ENCODE results near the gene PGPEP1. TPM values are rescaled to one million over a fixed set of nuclear protein-coding genes. Genes with fewer than 3 reads are reported as not detected.

Gene PGPEP1, protein sequence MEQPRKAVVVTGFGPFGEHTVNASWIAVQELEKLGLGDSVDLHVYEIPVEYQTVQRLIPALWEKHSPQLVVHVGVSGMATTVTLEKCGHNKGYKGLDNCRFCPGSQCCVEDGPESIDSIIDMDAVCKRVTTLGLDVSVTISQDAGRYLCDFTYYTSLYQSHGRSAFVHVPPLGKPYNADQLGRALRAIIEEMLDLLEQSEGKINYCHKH
- 10 to 100 TPM in 9 of 12 donors, 1 to 10 TPM in 3; 8.5 to 77.8 (median 13.2) TPM for polyA plus RNA-seq (ENCODE audit: insufficient read length in 12 of 12)
- long read RNA-seq, donor 1, full-length matches to known transcripts, result 6 of 6 reads
- long read RNA-seq, donor 1, partial matches to known transcripts, result 0 of 6 reads
- long read RNA-seq, donor 1, other reads (novel, unspliced or antisense), result 0 of 6 reads
- long read RNA-seq, donor 2, full-length matches to known transcripts, result 1 of 1 reads
- long read RNA-seq, donor 2, partial matches to known transcripts, result 0 of 1 reads
- long read RNA-seq, donor 2, other reads (novel, unspliced or antisense), result 0 of 1 reads
- long read RNA-seq, donor 3, result 0 reads
- long read RNA-seq, donor 4, result 0 reads
- long read RNA-seq, donor 5, partial matches to known transcripts, result 0 of 13 reads
- long read RNA-seq, donor 5, other reads (novel, unspliced or antisense), result 12 of 13 reads
- long read RNA-seq, donor 6, full-length matches to known transcripts, result 3 of 3 reads
- long read RNA-seq, donor 6, partial matches to known transcripts, result 0 of 3 reads
- long read RNA-seq, donor 6, other reads (novel, unspliced or antisense), result 0 of 3 reads
- long read RNA-seq, donor 7, result 0 reads
- long read RNA-seq, donor 8, partial matches to known transcripts, result 0 of 7 reads
- long read RNA-seq, donor 8, other reads (novel, unspliced or antisense), result 5 of 7 reads
- long read RNA-seq, donor 9, partial matches to known transcripts, result 0 of 2 reads
- long read RNA-seq, donor 9, other reads (novel, unspliced or antisense), result 0 of 2 reads
- long read RNA-seq, donor 10, full-length matches to known transcripts, result 3 of 3 reads
- long read RNA-seq, donor 10, partial matches to known transcripts, result 0 of 3 reads
- long read RNA-seq, donor 10, other reads (novel, unspliced or antisense), result 0 of 3 reads
- long read RNA-seq, donor 11, result 0 reads

DNA sequence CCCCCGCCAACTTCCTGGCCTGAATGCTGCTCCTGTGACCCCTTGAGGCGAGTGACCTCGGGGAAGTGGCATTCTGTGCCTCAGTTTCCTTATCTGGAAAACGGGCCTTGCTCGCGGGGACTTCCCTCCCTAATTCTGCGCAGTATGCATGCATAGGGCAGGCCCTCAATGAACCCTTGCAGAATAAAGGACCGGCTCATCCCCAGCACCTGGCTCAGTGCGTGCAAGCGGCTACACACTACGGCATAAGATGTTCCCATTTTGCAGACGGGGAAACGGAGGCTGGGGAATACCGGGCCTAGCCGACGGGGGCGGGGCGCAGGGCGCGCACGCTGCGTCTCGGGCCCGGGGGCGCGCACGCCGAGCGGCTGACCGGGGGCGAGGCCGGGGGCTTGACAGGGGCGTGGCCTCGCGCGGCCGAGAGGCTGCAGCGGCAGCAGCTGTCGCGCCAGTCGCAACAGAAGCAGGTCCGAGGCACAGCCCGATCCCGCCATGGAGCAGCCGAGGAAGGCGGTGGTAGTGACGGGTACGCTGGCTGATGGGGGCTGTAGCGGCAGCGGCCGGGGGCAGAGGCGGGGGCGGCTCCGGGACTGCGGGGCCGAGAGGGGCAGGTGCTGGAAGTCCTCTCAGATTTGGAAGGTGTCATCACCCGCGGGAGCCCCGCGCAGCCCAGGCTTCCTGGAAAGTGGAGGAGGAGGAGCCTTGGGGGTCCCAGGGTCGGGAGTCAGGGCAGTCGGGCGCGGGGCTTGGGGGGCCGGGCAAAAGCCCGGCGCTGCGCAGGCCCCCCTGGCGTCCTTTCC lies at the start of gene PGPEP1:
TSS of gene PGPEP1 (plus strand) at position 409 of the 800 bp plus-strand sequence. CDS start at position 493, 84 bp downstream.
- peak; percentile 56 for DNase-seq

DNA sequence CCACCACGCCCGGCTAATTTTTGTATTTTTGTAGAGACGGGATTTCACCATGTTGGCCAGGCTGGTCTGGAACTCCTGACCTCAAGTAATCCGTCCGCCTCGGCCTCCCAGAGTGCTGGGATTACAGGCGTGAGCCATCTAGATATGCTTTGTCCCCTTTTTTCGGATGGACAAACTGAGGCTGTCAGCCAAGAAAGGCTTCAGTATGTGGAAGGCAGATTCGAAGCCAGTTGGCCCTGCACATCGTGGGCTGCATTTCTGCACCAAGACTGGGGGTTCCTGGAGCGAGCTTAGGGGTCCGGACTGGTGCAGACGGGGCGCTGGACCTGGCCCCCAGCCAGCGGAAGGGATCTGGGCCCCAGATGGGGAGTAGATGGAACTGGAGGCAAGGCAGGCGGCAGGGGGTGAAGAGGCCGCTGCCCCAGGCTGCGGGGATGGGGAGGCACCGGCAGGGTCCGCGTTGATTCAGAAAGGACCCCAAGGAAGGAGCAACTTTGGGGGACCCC lies 49.3 kb upstream of the PGPEP1 start:
- no peak for DNase-seq

DNA sequence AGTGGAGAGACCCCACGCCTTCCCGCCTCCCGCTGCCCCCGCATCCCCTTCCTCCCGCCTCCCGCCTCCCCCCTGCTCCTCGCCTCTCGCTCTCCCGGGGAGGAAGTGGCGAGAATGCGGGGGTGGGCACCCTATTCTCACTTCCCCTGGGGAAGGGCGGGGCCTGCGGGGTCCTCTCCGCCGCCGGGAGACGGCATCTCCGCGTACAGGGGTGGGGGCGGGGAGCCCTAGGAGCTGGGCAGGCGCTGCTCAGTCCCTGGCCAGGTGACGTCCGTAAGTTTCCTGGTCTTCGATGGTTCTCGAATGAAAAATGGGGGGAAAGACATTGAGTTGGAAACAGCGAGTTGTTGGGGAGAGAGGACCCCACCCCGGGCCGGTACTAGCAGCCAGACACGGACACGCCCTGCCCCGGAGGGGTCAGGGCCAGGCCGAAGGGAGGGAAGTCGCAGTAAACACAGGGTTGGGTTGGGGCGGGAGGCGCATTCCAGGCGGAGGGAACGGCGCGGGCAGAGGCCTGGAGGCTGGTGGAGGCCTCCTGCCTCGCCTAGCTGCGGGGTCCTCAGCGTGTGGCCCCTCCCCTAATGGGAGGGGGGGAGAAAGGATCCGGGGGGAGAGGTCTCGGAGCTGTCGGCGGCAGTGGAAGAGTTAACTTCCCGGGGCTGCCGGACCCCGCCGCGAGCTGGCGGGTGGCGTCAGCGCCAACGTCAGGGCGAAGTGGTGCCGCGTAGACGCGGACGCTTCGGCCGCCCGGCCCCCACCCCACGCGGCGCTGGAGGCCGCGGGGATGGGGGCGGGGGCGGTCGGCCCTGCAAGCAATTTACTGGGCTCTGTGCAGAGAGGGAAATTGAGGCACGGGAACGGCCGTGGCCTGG lies 48.6 kb upstream of the PGPEP1 start:
- DNase-seq, result peak; percentile 86

DNA sequence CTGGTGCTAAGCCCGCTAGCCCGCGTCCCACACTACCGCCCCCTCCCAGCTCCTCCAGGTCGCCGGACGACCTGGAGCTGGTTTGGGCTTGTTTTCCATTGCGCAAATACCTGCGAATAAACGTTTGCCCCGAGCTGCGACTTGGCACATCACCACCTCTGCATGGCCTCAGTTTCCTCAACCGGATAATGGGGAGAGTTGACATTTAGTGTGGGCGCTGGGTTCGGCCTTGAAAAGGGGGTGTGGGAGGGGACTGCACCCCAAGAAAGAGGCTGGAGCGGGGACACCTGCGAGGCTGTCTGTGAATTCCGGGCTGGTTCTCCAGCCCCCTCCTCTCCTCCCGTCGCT lies 48.0 kb upstream of the PGPEP1 start:
- no peak for DNase-seq

DNA sequence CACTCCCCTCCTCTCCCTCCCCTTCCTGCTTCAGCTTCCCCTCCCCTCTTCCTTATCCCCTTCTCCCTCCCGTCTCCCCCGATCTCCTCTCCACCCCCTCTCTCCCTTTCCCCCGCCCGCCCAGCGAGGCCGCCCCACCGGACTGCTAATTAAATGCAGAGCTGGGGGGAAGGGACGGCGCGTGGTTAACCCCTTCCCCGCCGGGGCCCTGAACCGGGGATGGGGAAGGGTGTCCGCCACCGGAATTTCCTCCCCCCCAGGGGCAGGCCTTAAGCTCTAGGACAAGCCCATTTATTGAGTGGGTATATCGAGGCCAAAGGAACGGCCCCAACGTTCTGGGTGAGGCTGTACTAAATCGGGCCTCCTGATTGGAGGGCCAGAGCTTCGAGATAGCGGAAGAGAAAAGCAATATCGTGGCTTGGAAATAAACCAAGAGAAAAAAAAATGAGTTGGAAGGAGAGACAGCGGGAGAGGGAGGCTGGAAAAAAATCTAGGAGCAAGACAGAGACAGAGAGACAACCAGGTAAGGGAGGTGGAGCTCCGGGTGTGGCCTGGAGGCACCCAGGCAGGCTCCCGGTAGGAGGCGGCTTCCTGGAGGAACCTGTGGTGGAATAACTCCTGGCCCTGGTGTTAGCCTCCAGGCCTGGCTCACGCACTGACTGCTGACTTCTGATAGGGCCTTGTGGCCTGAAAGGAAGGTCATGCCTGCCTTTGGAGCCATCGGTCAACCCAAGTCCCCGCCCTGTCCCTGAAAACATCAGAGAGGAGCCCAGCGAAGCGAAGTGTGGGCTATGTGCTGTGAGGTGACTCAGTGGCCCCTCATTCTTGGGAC lies 47.4 kb upstream of the PGPEP1 start:
- DNase-seq, result peak; percentile 89

DNA sequence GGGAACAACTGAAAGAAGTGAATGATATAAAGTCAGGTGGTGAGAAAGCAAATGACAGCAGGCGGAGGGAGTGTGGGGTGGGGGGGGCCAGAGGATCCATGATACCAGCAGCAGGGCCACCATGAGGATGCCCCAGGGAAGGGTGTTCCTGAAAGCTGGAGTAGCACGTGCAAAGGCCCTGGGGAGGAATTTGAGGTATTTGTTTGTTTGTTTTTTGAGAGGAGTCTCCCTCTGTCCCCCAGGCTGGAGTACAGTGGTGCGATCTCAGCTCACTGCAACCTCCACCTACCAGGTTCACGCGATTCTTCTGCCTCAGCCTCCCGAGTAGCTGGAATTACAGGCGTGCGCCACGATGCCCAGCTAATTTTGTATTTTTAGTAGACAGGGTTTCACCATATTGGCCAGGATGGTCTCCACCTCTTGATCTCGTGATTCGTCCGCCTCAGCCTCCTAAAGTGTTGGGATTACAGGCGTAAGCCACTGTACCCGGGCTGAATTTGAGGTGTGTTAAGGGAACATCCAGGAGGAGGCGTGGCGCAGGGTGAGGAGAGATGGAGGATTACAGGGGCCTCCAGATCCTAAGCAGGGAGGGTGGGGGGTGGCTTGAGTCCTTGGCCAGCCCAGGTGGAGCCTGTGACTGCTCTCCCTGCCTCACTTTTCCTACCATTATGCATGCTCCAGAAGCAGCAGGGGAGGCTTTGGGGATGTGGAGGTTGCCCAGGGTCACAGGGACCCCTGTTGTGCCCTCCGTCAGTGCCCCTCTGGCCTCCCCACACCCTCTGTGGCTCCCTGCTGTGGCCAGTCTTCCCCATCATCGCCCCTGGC lies 46.5 kb upstream of the PGPEP1 start:
- no peak for DNase-seq

DNA sequence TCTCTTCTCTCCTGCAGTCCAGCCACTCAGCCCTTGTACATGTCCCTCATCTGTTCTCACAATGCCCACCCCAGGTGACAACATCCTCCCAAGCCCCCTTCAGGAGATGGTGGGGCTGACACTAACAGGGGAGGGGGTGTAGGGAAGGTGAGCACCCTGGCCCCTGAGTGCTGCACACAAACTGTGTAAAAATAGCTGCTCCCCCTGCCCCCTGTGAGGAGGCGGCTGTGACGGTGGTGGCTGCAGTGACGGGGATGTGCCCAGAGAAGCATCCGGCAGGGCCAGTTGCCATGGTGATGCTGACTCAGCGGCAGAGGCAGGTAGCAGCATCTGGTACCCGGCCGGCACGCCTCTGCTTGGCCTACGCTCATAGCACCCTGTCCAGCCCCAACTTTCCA lies 45.9 kb upstream of the PGPEP1 start:
- no peak for DNase-seq

DNA sequence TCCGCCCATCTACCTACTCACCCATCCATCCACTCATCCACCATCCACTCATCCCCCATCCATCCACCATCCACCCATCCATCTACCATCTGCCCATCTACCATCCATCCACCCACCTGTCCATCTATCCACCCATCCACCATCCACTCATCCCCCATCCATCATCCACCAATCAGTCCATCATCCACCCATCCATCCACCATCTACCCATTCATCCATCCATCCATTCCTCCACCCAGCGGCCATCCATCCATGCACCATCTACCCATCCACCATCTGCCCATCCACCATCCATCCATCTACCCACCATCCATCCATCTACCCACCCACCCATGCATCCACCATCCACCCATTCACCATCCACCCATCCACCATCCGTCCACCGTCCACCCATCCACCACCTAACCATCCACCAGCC lies 45.4 kb upstream of the PGPEP1 start:
- DNase-seq, result no peak

DNA sequence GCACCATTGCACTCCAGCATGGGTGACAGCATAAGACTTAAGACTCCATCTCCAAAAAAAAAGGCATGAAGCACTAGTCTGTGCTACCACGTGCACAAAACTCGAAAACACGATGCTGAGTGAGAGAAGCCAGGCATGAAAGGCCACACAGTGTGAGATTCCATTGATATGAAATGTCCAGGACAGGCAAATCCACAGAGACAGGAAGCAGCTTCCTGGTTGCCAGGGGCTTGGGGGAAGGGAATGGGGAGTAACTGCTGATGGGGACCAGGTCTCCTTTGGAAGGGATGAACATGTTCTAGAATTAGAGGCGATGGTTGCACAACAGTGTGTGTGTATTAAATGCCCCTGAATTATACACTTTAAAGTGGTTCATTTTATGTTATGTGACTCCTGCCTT lies 43.1 kb upstream of the PGPEP1 start:
- no peak for DNase-seq

DNA sequence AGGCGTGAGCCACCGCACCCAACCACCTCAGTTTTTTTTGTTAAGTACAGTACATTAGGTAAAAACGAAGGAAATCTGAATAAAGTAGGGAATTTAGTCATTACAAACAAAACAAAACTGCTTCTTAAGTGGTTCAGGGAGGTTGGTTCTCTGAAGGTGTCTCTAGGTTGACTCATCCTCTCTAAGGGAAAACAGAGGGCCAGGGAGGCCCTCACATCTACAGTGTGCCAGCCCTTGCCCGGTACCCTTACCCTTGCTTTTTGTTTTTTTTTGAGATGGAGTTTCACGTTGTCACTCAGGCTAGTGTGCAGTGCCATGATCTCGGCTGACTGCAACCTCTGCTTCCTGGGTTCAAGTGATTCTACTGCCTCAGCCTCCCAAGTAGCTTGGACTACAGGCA lies 41.8 kb upstream of the PGPEP1 start:
- DNase-seq, result no peak

DNA sequence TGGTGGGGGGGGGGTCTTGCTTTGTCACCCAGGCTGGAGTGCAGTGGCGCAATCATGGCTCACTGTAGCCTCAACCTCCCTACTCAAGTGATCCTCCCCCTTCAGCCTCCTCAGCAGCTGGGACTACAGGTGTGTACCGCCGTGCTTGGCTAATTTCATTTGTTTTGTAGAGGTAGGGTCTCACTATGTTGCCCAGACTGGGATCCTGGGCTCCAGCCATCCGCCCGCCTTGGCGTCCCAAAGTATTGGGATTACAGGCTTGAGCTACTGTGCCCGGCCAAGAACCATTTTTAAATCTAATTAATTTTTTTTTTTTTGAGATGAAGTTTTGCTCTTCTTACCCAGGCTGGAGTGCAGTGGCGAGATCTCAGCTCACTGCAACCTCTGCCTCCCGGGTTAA lies 40.7 kb upstream of the PGPEP1 start:
- DNase-seq, result no peak

DNA sequence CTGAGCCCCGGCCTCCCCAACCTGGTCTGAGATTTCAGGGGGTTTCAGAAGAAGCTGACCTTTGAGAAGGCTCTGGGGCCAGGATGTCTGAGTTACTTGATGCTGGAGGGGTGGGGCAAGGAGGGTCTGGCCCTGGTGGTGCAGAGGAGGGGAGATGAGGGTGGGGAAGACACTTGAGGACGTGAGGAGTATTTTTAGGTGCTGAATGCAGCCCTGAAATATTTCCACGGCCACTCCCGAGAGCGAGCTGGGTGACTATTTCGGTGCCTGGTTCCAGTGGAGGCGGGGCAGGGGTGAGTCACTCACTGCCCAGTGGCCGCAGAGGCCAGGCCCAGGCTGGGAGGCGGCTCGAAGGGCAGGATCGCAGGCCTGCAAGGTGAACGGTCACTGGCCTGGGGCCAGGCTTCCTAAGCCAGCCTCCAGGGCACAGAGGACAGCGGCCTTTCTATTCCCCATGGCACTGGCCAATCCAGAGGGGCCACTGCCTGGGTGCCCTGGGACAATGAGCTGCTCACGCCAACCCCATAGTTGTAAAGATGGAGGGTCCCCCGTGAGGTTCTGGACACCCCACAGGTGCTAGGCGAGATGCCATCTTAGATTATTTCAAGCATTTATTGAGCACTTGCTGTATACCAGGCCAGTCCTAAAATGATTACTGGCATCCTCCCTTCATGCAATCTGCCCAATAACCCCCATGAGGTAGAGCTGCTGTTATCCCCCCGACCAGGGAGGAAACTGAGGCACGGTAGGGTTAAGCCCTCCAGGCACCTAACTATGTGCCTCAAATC lies 39.3 kb upstream of the PGPEP1 start:
- no peak for DNase-seq

DNA sequence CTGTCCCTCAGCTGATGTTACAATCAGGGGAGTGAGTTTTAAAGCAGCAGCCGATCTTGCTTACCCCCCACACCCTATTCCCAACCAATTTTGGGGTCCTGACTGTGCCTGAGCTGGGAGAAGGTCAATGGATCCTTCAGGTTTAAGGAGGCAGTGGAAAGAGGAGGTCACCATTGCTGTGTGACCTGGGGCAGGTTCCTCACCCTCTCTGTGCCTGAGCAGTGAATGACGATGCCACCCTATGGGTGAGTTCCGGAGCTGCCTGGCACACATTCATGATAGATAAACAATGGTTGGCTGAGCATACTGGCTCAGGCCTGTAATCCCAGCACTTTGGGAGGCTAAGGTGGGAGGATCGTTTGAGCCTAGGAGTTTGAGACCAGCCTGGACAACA lies 38.7 kb upstream of the PGPEP1 start:
- no peak for DNase-seq

DNA sequence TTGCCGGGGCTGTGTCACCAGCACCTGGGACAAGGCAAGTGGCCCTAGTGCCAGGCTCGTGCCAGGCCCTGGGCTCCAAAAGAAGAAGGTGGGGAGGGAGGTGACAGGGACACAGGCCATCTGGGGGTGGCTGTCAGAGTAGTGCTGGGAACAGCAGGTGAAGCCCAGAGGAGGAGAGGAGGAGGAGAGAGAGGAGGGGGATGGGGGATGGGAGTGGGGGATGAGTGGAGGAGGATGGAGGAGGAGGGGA lies 36.3 kb upstream of the PGPEP1 start:
- no peak for DNase-seq

DNA sequence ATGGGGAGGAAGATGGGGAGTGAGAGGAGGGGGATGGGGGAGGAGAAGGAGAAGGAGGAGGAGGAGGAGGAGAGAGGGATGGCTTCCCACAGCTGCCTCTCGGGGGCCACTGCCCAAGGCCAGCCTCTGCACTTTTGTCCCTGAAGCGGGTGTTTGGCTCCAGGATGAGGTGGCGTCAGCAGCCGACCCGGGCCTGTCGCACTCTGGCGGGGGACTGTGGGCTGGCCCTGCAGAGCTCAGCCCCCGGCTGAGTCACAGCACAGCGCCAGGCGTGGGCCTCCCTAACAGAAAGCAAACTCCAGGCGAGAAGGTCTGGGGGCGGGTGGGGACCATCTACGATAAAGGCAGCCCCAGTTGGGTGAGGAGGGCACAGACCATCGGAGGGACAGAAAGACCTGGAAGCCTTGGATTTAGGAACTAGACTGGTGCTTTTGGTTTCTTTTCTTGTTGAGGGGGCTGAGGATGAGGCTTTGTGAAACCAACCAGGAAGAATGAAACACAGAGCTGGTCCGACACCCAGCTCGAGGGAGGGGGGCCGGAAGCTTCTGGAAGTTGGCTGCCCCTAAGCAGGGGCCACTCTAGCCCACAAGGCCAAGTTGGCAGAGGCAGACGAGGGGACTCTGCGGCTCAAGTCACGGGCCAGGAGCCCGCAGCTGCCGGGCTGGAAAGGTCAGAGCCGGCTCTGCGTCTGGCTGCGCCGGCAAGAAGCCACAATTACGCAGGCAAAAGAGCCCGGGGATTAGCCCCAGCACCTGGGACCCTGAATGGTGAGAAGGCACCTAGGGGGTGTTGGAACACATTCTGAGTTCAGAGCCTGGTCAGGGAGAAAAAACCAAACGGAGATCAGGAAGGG lies 35.7 kb upstream of the PGPEP1 start:
- DNase-seq, result peak; percentile 83

DNA sequence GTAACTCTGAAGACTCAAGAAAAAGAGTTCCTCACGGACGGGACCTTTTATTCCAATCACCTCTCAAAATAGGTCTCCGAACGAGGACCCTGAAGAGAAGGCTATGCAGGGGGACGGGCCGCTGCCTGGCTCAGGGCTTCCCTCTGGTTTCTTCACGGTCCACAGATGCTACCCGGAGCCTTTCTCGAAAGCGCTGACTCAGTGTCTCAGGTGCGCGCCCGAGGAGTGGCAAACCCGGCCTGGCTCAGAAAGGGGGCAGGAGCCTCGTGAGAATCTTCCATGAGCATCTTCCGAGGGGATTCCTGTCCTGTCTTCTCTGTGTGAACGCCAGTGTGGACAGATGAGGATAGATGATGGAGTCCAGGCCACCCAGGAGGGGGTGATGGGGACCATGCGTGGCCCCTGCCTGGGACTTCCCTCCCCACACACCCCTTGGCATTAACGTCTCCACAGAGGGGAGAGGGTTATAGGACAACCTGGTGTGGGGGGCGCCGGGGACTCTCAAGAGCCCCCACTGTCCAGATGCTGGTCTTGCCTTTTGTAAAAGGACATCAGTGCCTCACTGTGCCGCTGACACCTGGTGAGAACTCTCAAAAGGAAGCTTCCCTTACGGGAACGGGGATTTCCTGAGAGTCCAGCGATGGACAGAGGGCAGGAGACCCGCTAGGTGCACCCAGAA lies 34.0 kb upstream of the PGPEP1 start:
- DNase-seq, result no peak

DNA sequence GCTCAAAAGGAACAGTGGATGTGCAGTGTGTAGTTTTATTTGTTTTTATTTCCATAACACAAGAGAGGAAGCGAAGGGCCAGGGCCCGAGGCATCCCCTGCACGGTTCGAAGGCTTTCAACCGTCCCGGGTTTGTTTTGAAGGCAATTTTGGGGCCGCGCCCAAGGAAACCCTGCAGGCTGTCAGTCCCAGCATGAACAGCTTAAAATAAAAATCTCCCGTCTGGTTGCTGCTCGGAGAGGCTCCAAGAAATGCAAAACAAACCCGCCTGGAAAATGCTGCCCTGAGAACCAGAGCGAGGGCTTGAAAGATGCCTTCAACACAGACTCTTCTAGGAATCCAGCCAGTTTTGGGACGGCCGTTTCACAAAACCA lies 33.5 kb upstream of the PGPEP1 start:
- DNase-seq, result no peak
